HG03439 (cell line): Measurements from ENCODE around the gene JAM3.

Experiments
- ATAC-seq: cut with Tn5 transposase; IDR thresholded peaks from one replicate; pipeline ENCODE4 v1.9.1; 2021; ENCODE audit warnings: mild to moderate bottlenecking, moderate library complexity; ENCODE audit not compliant: unreplicated experiment

JAM3 gene

GRCh38 chr11:134068829-134069425, at the start of gene JAM3:
Gene JAM3 (plus strand): TSS chr11:134069072. CDS start chr11:134069084, 12 bp downstream.
- peak; percentile 93 for ATAC-seq

GRCh38 chr11:134019500-134019899, 49.4 kb upstream of the JAM3 start:
- ATAC-seq, result no peak

DNA sequence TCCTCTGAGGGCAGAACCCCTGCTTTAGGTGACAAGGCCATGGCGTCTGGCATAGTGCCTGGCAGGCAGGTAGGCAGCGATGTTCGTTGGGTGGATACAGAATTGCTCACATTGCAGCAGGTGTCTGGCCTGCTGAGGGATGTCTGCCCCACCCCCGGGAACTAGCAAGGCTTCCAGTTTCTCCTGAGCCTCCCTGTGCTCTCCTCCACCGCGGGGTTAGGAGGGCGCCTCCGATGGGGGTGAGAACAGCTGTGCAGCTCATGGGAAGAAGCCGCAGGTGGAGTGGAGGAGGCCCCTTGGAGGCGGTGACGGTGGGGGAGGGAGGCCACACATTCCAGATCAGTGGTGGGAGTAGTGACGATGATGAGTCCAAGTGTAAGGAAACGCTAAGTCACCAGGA, 48.3 kb upstream of the JAM3 start:
- ATAC-seq, result no peak

DNA sequence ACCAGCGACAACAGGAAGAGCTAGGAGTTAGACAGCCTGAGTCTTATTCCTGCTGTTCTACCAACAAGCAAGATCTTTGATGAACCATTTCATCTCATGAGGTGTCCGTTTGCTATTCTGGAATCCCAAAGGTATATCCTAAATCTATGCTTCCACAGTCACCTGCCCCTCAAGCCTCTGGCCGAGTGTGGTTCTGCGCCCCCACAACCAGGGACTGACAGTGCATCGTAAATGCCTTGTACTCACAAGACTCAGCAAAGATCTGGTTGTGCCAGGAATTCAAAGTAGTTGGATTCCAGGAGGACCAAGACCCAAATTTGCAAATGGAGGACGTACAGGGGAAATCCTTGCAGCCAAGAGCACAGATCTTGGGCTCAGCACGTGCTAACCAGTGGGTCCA, 47.5 kb upstream of the JAM3 start:
- ATAC-seq, result no peak

- no peak for ATAC-seq
Observed at GRCh38 chr11:134022748-134023147, 46.1 kb upstream of the JAM3 start.

GRCh38 chr11:134024420-134025081, 44.3 kb upstream of the JAM3 start:
- no peak for ATAC-seq

- no peak for ATAC-seq
Observed at GRCh38 chr11:134025082-134025429, 43.8 kb upstream of the JAM3 start.

DNA sequence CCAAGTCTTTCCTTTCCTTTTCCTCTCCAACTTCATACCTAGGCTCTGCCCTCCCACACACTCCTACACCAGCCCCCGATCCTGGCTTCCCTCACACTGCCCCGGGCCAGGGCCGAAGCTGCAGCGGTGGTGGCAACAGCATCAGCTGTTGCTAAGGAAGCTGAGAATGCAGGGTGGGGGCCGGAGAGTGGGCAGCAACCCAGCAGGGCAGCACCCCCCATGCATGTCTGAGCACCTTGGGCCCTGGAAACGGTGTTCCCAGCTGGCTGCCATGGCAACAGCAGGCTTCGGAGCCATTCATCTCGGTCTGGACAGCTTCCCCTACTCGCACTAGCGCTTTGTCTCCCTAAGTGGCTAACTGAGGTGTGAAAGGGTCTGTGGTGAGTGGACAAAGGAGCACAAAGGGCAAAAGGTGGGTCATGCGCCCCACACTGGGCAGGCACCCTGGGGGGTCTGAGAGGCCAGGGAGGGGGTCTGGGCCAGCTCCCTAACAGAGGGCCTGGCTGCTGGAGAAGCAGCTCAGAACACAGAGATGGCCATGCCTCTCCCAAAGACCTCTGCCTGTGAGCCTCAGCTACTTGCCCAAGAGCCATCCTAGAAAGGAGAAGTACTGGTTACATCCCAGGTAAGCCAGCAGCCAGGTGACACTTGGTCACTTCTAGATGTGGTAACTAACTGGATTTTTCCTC, 42.1 kb upstream of the JAM3 start:
- no peak for ATAC-seq

GRCh38 chr11:134027671-134028070, 41.2 kb upstream of the JAM3 start:
- no peak for ATAC-seq

DNA sequence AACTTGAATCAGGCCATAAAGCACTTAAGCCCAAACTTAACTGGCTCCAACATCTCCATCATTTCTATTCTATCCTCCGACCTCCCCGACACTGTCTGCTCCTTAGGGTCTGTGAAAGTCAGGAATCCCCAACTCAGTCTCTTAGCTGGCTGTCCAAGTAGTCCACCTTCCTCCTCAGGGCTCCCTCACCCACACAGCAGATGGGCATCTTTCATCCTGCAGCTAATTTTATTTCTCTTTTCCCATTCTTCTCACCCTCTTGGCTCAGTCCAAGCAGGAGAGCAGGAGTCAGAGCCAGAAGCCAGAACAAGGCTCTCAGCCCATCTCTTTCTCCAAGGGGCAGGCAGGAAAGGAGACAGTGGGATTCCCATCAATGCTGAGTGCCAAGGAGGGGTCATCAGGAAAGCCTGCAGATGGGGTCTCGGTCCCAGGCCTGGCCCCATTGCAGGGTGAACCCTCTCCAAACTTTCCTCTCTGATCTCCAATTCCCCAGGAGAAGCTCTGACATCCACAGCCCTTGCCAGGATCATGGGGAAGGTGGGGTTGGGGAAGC, 40.4 kb upstream of the JAM3 start:
- no peak for ATAC-seq

- no peak for ATAC-seq
Observed at GRCh38 chr11:134030853-134031252, 38.0 kb upstream of the JAM3 start.

GRCh38 chr11:134032043-134032442, 36.8 kb upstream of the JAM3 start:
- no peak for ATAC-seq

DNA sequence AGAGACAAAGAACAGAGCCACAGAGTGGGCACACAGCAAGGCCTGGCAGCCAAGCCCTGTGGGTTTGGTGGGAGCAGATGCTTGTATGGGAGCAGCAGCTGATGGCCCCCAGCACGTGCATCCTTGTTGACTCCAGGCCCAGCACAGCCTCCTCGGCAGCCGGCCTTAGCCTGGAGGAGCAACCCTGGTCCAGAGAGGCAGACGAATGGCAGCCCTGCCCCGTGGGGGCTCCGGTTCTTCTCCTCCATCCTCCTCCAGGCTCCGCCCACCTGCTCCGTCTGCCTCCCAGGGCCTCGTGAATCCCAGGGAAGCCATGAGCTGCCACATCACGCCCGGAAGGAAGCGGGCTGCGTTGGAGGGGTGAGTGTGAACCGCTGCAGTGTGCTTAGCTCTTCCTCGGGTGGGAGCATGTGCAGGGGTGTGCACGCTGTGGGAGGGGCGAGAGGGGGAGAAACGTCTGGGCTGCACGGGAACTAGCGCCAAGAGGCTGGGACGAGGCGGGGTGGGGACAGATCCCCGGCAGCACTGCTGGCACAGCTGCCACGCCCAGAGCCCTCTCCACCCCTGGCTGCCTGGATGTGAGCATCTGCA, 36.3 kb upstream of the JAM3 start:
- ATAC-seq, result no peak

DNA sequence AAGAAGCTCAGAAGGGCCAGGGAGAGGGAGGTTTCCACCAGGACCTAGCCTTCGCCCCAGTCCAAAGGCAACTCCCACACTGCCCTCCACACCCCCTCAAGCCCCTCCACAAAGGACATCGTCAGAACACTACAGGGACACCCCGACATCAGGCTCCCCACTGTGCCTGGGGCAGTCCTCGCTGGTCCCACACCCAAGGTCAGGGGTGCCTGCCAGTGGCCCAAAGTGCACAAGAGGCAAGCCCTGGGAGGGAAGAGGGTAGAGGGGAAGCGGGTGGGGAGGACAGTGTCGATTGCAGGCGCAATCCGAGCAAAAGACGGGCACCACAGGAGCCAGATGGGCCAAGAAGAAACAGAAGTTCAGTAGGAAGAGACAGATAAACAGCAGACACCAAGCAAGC, 35.6 kb upstream of the JAM3 start:
- no peak for ATAC-seq

DNA sequence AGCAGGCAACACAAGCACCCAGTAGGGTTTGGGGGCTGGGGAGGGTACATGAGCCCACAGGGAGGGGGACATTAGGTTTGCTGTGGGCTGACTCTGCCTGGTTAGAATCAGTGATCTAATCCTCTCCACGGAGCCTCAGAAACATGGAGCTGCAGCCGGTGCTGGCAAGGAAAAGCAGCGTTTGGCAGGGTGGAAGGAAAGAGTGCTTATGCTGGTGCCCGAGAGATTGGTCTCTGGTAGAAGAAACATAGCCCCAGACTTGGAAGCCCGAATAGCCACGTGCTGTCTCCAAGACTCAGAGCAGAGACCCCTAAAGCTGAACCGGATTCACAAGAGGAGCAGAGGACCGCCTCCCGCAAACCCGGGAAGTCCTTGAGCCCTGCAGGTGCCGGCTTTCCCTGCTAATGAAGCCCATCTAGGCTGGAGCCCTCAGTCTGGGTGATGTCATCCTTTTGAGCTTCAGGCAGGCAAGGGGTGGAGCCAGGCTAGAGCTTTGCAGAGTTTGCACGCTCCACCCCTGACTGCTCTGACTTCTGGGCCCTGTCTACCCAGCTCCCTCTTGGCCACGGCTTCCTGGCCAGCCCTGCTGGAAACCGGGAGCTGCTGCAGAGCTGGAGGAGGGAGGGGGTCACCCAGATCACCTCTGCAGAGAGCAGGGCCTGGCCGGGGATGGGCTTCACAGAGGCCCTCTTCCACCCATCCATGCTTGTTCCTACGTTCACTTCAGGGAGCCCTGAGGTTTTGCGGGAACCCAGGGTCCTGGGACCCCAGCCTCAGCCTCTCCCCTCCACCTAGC, 35.0 kb upstream of the JAM3 start:
- ATAC-seq, result no peak

GRCh38 chr11:134034496-134035381, 34.1 kb upstream of the JAM3 start:
- ATAC-seq, result no peak

GRCh38 chr11:134036492-134037045, 32.3 kb upstream of the JAM3 start:
- ATAC-seq, result no peak

DNA sequence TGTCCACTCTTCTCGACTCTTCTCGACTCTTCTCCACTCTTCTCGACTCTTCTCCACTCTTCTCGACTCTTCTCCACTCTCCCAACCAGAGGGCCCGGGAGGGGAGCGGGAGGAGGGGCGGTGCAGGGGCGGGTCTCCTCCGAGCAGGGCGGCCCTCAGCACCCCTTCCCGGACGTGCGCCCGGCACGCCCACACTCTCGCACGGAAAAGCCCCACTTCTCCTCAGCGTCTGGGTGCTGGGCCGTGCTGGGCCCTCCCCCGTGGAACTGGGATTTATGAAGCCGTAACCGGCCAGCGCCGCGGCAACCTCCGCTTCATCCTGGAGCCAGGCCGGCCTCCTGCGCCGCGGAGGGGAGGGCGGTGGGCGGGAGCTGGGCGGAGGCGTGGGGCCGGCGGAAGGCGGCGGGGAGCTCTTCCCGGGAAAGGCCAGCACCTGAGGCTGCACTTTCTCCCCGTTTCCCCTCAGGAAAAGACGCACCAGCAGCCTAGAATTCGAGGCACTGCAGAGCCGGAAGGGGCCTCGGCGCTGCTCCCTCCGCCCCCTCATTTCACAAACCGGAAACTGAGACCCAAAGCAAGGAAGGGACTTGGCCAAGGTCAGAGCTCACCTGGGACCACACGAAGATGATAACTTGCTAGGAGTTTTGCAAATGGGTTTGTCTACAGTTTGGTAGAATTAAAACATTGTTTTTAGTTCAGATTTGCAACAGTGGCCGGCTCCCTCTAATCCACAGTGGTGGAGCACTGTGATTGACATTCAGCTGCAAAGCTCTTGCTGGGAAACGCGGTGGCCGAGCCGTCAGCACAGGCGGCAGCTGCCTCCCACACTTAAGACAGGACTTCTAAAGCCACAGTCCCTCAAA, 31.6 kb upstream of the JAM3 start:
- peak; percentile 62 for ATAC-seq
